Neuronal stem cell (in vitro differentiated cells): ENCODE data around the gene PREPL.

ENCODE experiments used
- DNase-seq: peaks from one replicate; pipeline ENCODE4 v3.0.0-alpha.2; 2013; ENCODE audit warnings: low spot score
- H2AFZ ChIP-seq: one replicate; pipeline ENCODE4 v1.6.1; 2013; ENCODE audit warnings: mild to moderate bottlenecking, low read length, inconsistent platforms
- H2AK5ac ChIP-seq: 2 replicates; pipeline ENCODE4 v1.6.1; 2013; ENCODE audit warnings: low read depth, mild to moderate bottlenecking, inconsistent platforms, low read length, moderate library complexity, mixed read lengths
- H2BK120ac ChIP-seq: 2 replicates; pipeline ENCODE4 v1.6.1; 2013; ENCODE audit warnings: low read depth, mild to moderate bottlenecking, inconsistent platforms, low read length, moderate library complexity, mixed read lengths
- H2BK12ac ChIP-seq: one replicate; pipeline ENCODE4 v1.6.1; 2013; ENCODE audit warnings: low read length, inconsistent platforms
- H2BK15ac ChIP-seq: 2 replicates; pipeline ENCODE4 v1.6.1; 2013; ENCODE audit warnings: mild to moderate bottlenecking, low read length, inconsistent platforms, mixed read lengths
- H2BK5ac ChIP-seq: one replicate; pipeline ENCODE4 v1.6.1; 2013; ENCODE audit warnings: inconsistent platforms, mild to moderate bottlenecking, low read length, moderate library complexity
- H3K14ac ChIP-seq: one replicate; pipeline ENCODE4 v1.6.1; 2013; ENCODE audit warnings: low read length, inconsistent platforms
- H3K18ac ChIP-seq: 2 replicates; pipeline ENCODE4 v1.6.1; 2013; ENCODE audit warnings: low read length, inconsistent platforms
- H3K23ac ChIP-seq: 2 replicates; pipeline ENCODE4 v1.6.1; 2013; ENCODE audit warnings: low read depth, mild to moderate bottlenecking, mixed read lengths, low read length, inconsistent platforms; ENCODE audit not compliant: poor library complexity
- H3K27ac ChIP-seq: replicated peaks from 3 replicates; pipeline ENCODE4 v1.5.1; 2013; ENCODE audit warnings: low read length, inconsistent platforms
- H3K27me3 ChIP-seq, 3 experiments: 2 replicates each; pipeline ENCODE4 v1.6.1; 2013; ENCODE audit warnings: low read length in 3 of 3, mild to moderate bottlenecking in 2 of 3, inconsistent platforms in 1 of 3, low read depth in 1 of 3, mixed read lengths in 1 of 3, moderate library complexity in 1 of 3; ENCODE audit not compliant: control insufficient read depth in 3 of 3, insufficient read depth in 3 of 3
- H3K36me3 ChIP-seq, 2 donors: replicated peaks in 1 of 2; 2 replicates each; pipeline ENCODE4 v1.6.1; 2013; ENCODE audit warnings: low read length in 2 of 2; ENCODE audit not compliant: control insufficient read depth in 2 of 2, insufficient read depth in 2 of 2
- H3K4ac ChIP-seq: 2 replicates; pipeline ENCODE4 v1.6.1; 2013; ENCODE audit warnings: inconsistent platforms, mild to moderate bottlenecking, low read length, moderate library complexity
- H3K4me1 ChIP-seq, 2 donors: 1 replicate in 1 of 2; 2 replicates in 1 of 2; pipeline ENCODE4 v1.6.1; 2013; ENCODE audit warnings: low read length in 2 of 2, low read depth in 1 of 2; ENCODE audit not compliant: control insufficient read depth in 2 of 2, insufficient read depth in 1 of 2
- H3K4me2 ChIP-seq: one replicate; pipeline ENCODE4 v1.6.1; 2013; ENCODE audit warnings: mild to moderate bottlenecking, low read length, inconsistent platforms; ENCODE audit not compliant: insufficient read depth, poor library complexity, severe bottlenecking
- H3K4me3 ChIP-seq, 2 donors: 2 replicates each; pipeline ENCODE4 v1.5.1; 2013; ENCODE audit warnings: low read length in 2 of 2, mild to moderate bottlenecking in 2 of 2, inconsistent platforms in 1 of 2, moderate library complexity in 1 of 2
- H3K79me1 ChIP-seq: one replicate; pipeline ENCODE4 v1.6.1; 2013; ENCODE audit warnings: low read depth, mild to moderate bottlenecking, inconsistent platforms, low read length, moderate library complexity
- H3K9ac ChIP-seq: one replicate; pipeline ENCODE4 v1.6.1; 2013; ENCODE audit warnings: mild to moderate bottlenecking, low read depth, low read length, inconsistent platforms; ENCODE audit not compliant: poor library complexity
- H3K9me3 ChIP-seq, 2 donors: replicated peaks in 1 of 2; 2 replicates each; pipeline versions ENCODE3 to v1.6.1; 2013; ENCODE audit warnings: low read length in 2 of 2, mild to moderate bottlenecking in 2 of 2, inconsistent platforms in 1 of 2, low read depth in 1 of 2, mixed read lengths in 1 of 2, moderate library complexity in 1 of 2; ENCODE audit not compliant: control insufficient read depth in 2 of 2, insufficient read depth in 1 of 2
- H4K8ac ChIP-seq: one replicate; pipeline ENCODE4 v1.6.1; 2013; ENCODE audit warnings: low read depth, mild to moderate bottlenecking, inconsistent platforms, low read length, moderate library complexity
- H4K91ac ChIP-seq: one replicate; pipeline ENCODE4 v1.6.1; 2013; ENCODE audit warnings: low read length, low read depth, mild to moderate bottlenecking, inconsistent platforms; ENCODE audit not compliant: poor library complexity
- WGBS, 2 donors: extraction: QIAGEN DNeasy Blood & Tissue Kit; methylation state at CpG; one replicate each; pipeline ENCODE4 v1.1.7; 2013; ENCODE audit warnings: missing lambda C conversion rate in 2 of 2, mixed read lengths in 1 of 2; ENCODE audit not compliant: insufficient read length in 2 of 2, insufficient replicate concordance in 1 of 2; ENCODE audit errors: extremely low coverage in 2 of 2; 5-methylcytosine and 5-hydroxymethylcytosine counted together

The PREPL gene

DNA sequence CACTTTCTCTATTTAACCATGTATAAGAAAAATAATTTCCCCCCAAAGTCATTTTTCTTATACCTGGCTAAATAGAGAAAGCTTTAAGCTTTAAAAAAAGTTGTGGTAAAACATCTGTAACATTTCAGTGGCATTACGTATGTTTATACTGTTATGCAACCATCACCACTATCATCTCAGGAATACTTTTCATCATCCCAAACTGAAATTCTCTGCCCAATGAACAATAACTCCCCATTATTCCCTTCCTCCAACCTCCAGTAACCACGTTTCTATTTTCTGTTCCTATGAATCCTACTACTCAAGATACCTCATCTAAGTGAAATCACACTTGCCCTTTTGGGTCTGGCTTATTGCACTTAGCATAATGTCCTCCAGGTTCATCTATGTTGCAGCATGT is 87.7 kb downstream of the PREPL start:
- Histone ChIP-seq H2BK120ac (no peak overlapping the region), H3K4ac (no peak overlapping the region), H2BK12ac (no peak overlapping the region), H2BK15ac (no peak overlapping the region), H3K4me3 (no peak overlapping the region), H2AK5ac (no peak overlapping the region), H3K9ac (no peak overlapping the region), H4K91ac (no peak overlapping the region), H3K4me1 (no peaks in the 10 kb centered on the region), H3K4me2 (no peak overlapping the region), H3K27ac (no peak overlapping the region), H3K79me1 (no peaks in the 10 kb centered on the region), H2BK5ac (no peak overlapping the region), H4K8ac (no peak overlapping the region), H2AFZ (no peak overlapping the region), H3K14ac (no peak overlapping the region), H3K23ac (no peak overlapping the region), H3K9me3 (peaks cover 0 to 5% of the 10 kb centered on the region in 2 donors), H3K27me3 (no peaks in the 10 kb centered on the region), H3K18ac (no peak overlapping the region), H3K36me3 (no peaks in the 10 kb centered on the region)
- no CpG with 5 or more reads among the region's 2 CpGs for WGBS, 2 donors
- DNase-seq = no peak

DNA sequence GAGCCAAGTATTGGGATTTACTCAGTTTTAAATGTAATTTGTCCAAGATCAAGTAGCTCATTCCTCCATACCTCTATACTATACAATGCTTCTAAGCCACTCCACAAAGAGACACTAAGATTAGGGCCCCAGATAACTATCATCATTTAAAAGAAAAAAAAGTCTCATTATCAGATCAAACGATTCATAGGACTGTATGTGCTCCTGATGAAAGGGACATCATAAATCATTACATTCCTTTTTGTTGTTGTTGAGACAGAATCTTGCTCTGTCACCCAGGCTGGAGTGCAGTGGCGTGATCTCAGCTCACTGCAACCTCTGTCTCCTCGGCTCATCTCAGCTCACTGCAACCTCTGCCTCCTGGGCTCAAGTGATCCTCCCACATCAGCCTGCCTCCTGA is 88.2 kb downstream of the PREPL start:
- H3K36me3 ChIP-seq = no peaks in the 10 kb centered on the region
- no peak for DNase-seq
- no CpG with 5 or more reads among the region's 3 CpGs for WGBS, 2 donors

DNA sequence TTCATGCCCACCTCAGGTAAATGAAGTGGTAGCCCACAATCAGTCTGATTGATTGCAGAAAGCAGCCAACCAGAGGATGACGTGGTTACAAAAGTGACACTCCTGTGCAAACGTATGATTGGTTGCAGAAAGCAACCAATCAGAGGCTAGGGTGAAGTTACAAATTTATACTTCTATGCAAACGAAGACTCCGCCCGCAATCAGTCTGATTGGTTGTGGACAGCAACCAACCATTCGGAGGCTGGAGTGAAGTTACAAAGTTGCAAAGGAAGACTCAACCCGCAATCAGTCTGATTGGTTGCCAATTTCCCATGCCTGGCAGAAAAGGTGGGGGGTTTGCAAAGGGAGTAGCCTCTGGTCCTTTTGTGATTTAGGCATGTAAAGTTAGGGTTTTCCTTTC is 90.0 kb downstream of the PREPL start:
- no CpG with 5 or more reads among the region's 7 CpGs for WGBS, 2 donors
- Histone ChIP-seq H3K9ac (no peak overlapping the region), H3K4me1 (peaks cover 7 to 8% of the 10 kb centered on the region in 2 donors), H3K27ac (no peak overlapping the region), H2BK120ac (no peak overlapping the region), H2BK12ac (no peak overlapping the region), H2AFZ (peak overlapping the region; percentile 29), H3K36me3 (no peaks in the 10 kb centered on the region), H4K8ac (no peak overlapping the region), H3K4ac (no peak overlapping the region), H3K79me1 (no peaks in the 10 kb centered on the region), H2BK5ac (no peak overlapping the region), H4K91ac (no peak overlapping the region), H3K23ac (no peak overlapping the region), H3K18ac (no peak overlapping the region), H3K4me3 (no peak overlapping the region), H2BK15ac (no peak overlapping the region), H3K14ac (no peak overlapping the region), H3K4me2 (no peak overlapping the region), H2AK5ac (no peak overlapping the region), H3K27me3 (no peaks in the 10 kb centered on the region), H3K9me3 (peaks cover 0 to 5% of the 10 kb centered on the region in 2 donors)
- DNase-seq = no peak

More for the DNA sequence above, 88.2 kb downstream of the PREPL start:
- no peak overlapping the region for H2AFZ ChIP-seq
- no peak overlapping the region for H3K9ac ChIP-seq
- H3K4me2 ChIP-seq = no peak overlapping the region
- H3K4ac ChIP-seq = no peak overlapping the region
- no peaks in the 10 kb centered on the region for H3K27me3 ChIP-seq
- no peak overlapping the region for H2BK120ac ChIP-seq
- peaks cover 0 to 5% of the 10 kb centered on the region in 2 donors for H3K9me3 ChIP-seq
- no peak overlapping the region for H3K4me3 ChIP-seq
- H3K27ac ChIP-seq = no peak overlapping the region
- H3K23ac ChIP-seq = no peak overlapping the region
- no peaks in the 10 kb centered on the region for H3K79me1 ChIP-seq
- H2BK5ac ChIP-seq = no peak overlapping the region
- H2BK12ac ChIP-seq = no peak overlapping the region
- H3K14ac ChIP-seq = no peak overlapping the region
- H2AK5ac ChIP-seq = no peak overlapping the region
- no peak overlapping the region for H4K91ac ChIP-seq
- no peak overlapping the region for H3K18ac ChIP-seq
- H2BK15ac ChIP-seq = no peak overlapping the region
- peaks cover 2% of the 10 kb centered on the region in 2 donors for H3K4me1 ChIP-seq
- no peak overlapping the region for H4K8ac ChIP-seq

DNA sequence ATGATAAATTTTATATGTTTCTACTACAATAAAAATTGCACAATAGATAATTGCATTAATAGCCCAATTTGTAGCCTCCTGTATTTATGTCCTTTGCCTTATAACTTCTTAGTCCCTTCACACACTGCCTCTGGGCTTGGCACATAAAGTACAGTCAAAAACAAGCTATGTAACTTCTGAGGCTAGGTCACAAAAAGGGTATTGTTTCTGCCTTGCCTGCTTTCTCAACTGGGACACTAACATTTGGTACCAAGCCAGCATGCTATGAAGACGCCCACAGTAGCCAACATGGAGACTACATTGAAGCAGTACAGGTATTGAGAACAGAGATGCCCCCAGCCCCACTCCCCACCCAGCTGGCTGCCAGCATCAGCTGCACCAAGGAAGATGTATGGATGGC is 91.5 kb downstream of the PREPL start:
- no peak overlapping the region for H3K14ac ChIP-seq
- no peak overlapping the region for H2AK5ac ChIP-seq
- WGBS, 2 donors = no CpG with 5 or more reads among the region's 1 CpG
- no peak overlapping the region for H3K27ac ChIP-seq
- H3K4me1 ChIP-seq = peaks cover 7 to 8% of the 10 kb centered on the region in 2 donors
- no peak overlapping the region for H3K4ac ChIP-seq
- no peak overlapping the region for H2BK120ac ChIP-seq
- H3K9me3 ChIP-seq = peaks cover 0 to 5% of the 10 kb centered on the region in 2 donors
- H3K23ac ChIP-seq = no peak overlapping the region
- H2BK15ac ChIP-seq = no peak overlapping the region
- no peaks in the 10 kb centered on the region for H3K79me1 ChIP-seq
- H3K4me3 ChIP-seq = no peak overlapping the region
- no peak overlapping the region for H2AFZ ChIP-seq
- no peak overlapping the region for H3K18ac ChIP-seq
- no peaks in the 10 kb centered on the region for H3K27me3 ChIP-seq
- H2BK12ac ChIP-seq = no peak overlapping the region
- H3K4me2 ChIP-seq = no peak overlapping the region
- H4K91ac ChIP-seq = no peak overlapping the region
- H2BK5ac ChIP-seq = no peak overlapping the region
- H4K8ac ChIP-seq = no peak overlapping the region
- no peaks in the 10 kb centered on the region for H3K36me3 ChIP-seq
- no peak for DNase-seq
- H3K9ac ChIP-seq = no peak overlapping the region
